NT2/D1 (cell line): ENCODE results near the gene FBXL14.

Experiments
- DNase-seq: peaks from one replicate; pipeline ENCODE4 v3.0.0-alpha.2; 2011; ENCODE audit warnings: low read depth, low spot score
- H3K27me3 ChIP-seq: 2 replicates; pipeline ENCODE4 v1.6.0; 2011; ENCODE audit warnings: mild to moderate bottlenecking; ENCODE audit not compliant: insufficient read length, insufficient read depth
- H3K36me3 ChIP-seq: 2 replicates; pipeline ENCODE4 v1.6.1; 2011; ENCODE audit warnings: mild to moderate bottlenecking, low read length, mixed read lengths; ENCODE audit not compliant: insufficient read depth, insufficient read length
- H3K4me1 ChIP-seq: 2 replicates; pipeline ENCODE4 v1.5.1; 2011; ENCODE audit not compliant: insufficient read depth, insufficient read length
- H3K4me3 ChIP-seq: 2 replicates; pipeline ENCODE4 v1.5.1; 2011; ENCODE audit warnings: low read depth; ENCODE audit not compliant: insufficient read length
- H3K9ac ChIP-seq: 2 replicates; pipeline ENCODE4 v1.6.0; 2011; ENCODE audit warnings: low read depth; ENCODE audit not compliant: insufficient read length
- H3K9me3 ChIP-seq: 2 replicates; pipeline ENCODE4 v1.5.1; 2011; ENCODE audit warnings: mild to moderate bottlenecking, low read length; ENCODE audit not compliant: insufficient read depth
- SUZ12 ChIP-seq: IDR thresholded peaks from 2 replicates; pipeline ENCODE4 v1.6.1; 2011; ENCODE audit not compliant: insufficient read length, insufficient read depth; ENCODE audit errors: extremely low read depth
- YY1 ChIP-seq: IDR thresholded peaks from 2 replicates; pipeline ENCODE4 v1.6.1; 2011; ENCODE audit not compliant: insufficient read length, insufficient read depth
- ZNF274 ChIP-seq: IDR thresholded peaks from 2 replicates; pipeline ENCODE4 v1.6.1; 2011; ENCODE audit warnings: mild to moderate bottlenecking, low read depth, low read length

The FBXL14 gene

GRCh38 chr12:1519642-1520041 is 74.7 kb downstream of the FBXL14 start:
- no peaks in the 10 kb centered on the region for H3K27me3 ChIP-seq

GRCh38 chr12:1518591-1519516 is 75.5 kb downstream of the FBXL14 start:
- Histone ChIP-seq H3K4me1 (peaks cover 22% of the 10 kb centered on the region), H3K9me3 (peaks cover 23% of the 10 kb centered on the region), H3K4me3 (no peak overlapping the region), H3K27me3 (no peaks in the 10 kb centered on the region), H3K36me3 (no peaks in the 10 kb centered on the region), H3K9ac (no peak overlapping the region)
- TF ChIP-seq SUZ12: no peak
- TF ChIP-seq YY1: no peak
- TF ChIP-seq ZNF274: no peak
- DNase-seq: no peak

More at GRCh38 chr12:1519642-1520041, 74.7 kb downstream of the FBXL14 start:
- peaks cover 19% of the 10 kb centered on the region for H3K9me3 ChIP-seq
- no peak overlapping the region for H3K9ac ChIP-seq
- H3K4me3 ChIP-seq: no peak overlapping the region
- TF ChIP-seq ZNF274 (no peak), YY1 (no peak), SUZ12 (no peak)
- DNase-seq: no peak
- H3K36me3 ChIP-seq: no peaks in the 10 kb centered on the region
- peaks cover 26% of the 10 kb centered on the region for H3K4me1 ChIP-seq

GRCh38 chr12:1517734-1518525 is 76.5 kb downstream of the FBXL14 start:
- Histone ChIP-seq H3K9me3 (peaks cover 23% of the 10 kb centered on the region), H3K4me3 (no peak overlapping the region), H3K27me3 (no peaks in the 10 kb centered on the region), H3K36me3 (no peaks in the 10 kb centered on the region), H3K9ac (no peak overlapping the region), H3K4me1 (peaks cover 12% of the 10 kb centered on the region)
- DNase-seq: no peak
- no peak for TF ChIP-seq YY1
- TF ChIP-seq ZNF274: no peak
- TF ChIP-seq SUZ12: no peak

- Histone ChIP-seq H3K4me3 (no peak overlapping the region), H3K27me3 (no peaks in the 10 kb centered on the region), H3K9me3 (peaks cover 23% of the 10 kb centered on the region), H3K4me1 (peaks cover 11% of the 10 kb centered on the region), H3K9ac (no peak overlapping the region), H3K36me3 (no peaks in the 10 kb centered on the region)
- TF ChIP-seq SUZ12 (no peak), YY1 (no peak), ZNF274 (no peak)
- DNase-seq: peak; percentile 71
Observed at GRCh38 chr12:1517007-1517406, 77.4 kb downstream of the FBXL14 start.
